ENCODE results near the gene EPN3.

DNA sequence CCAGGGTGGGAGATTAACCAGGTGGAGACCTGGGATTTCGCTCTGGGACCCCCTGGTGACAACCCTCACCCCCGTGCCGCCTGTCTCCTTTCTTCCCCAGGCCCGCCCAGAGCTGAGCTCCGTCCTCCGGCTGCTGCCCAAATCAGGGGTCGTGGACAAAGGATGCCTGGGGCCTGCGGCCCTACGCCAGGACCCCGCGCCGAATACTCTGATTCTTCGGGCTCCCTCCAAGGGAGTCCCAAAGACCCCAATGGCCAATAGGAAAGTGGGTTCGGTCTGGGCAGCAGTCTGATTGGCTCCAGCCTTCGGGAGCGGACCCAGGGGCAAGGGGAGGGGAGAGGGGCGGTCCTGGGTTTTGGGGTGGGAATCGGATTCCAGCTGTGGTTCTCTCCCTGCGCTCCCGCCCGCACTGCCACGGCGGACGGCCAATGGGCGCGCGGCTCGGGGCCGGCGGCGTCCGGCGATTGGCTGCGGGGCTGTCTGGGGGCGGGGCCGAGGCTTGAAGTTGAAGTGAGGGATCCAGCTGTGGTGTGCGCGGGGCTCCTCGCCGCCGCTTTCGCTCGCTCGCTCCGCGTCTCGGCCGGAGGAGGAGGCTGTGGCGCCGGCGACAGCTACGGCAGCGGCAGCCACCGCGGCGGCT lies 27.8 kb downstream of the EPN3 start, which contains the start of gene CACNA1G:
- TF ChIP-seq POLR2AphosphoS5 (IDR thresholded peaks at IDR 0.05) (peak in 1 of 2 donors; percentile 39), POLR2A (IDR thresholded peaks at IDR 0.05; ENCODE audit: low read depth) (no peak), EP300 (IDR thresholded peaks at IDR 0.05) (no peak)
- TF ChIP-seq, protein P1, sequence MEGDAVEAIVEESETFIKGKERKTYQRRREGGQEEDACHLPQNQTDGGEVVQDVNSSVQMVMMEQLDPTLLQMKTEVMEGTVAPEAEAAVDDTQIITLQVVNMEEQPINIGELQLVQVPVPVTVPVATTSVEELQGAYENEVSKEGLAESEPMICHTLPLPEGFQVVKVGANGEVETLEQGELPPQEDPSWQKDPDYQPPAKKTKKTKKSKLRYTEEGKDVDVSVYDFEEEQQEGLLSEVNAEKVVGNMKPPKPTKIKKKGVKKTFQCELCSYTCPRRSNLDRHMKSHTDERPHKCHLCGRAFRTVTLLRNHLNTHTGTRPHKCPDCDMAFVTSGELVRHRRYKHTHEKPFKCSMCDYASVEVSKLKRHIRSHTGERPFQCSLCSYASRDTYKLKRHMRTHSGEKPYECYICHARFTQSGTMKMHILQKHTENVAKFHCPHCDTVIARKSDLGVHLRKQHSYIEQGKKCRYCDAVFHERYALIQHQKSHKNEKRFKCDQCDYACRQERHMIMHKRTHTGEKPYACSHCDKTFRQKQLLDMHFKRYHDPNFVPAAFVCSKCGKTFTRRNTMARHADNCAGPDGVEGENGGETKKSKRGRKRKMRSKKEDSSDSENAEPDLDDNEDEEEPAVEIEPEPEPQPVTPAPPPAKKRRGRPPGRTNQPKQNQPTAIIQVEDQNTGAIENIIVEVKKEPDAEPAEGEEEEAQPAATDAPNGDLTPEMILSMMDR (IDR thresholded peaks at IDR 0.05): no peak
